Vagina (tissue), 2 donors: ENCODE results near the gene ARPC5. TPM values are rescaled to one million over a fixed set of nuclear protein-coding genes. Genes with fewer than 3 reads are reported as not detected.

Experiments used
- DNase-seq, 2 donors: peaks; one replicate each; pipeline ENCODE4 v3.0.0-alpha.2; 2017; ENCODE audit errors: extremely low spot score in 2 of 2
- H3K27ac ChIP-seq: fragments of 200-600 bp; sonication (generic); one replicate; pipeline ENCODE4 v1.5.1; 2019
- H3K27me3 ChIP-seq: fragments of 200-600 bp; sonication (generic); one replicate; pipeline ENCODE4 v1.5.1; 2019
- H3K36me3 ChIP-seq, 2 donors: fragments of 200-600 bp; sonication (generic); one replicate each; pipeline ENCODE4 v1.5.1; 2017 to 2019
- H3K4me1 ChIP-seq: fragments of 200-600 bp; sonication (generic); one replicate; pipeline ENCODE4 v1.5.1; 2019
- H3K4me3 ChIP-seq, 2 donors: fragments of 200-600 bp; sonication (generic); 1 replicate in 1 of 2; 2 replicates in 1 of 2; pipeline ENCODE4 v1.5.1; 2016 to 2019
- H3K9me3 ChIP-seq: fragments of 200-600 bp; sonication (generic); one replicate; pipeline ENCODE4 v1.5.1; 2019
- POLR2A ChIP-seq, 2 donors: fragments of 450-650 bp; IDR thresholded peaks; one replicate each; pipeline ENCODE4 v1.6.1; 2017; ENCODE audit warnings: antibody characterized with exemption in 2 of 2, mild to moderate bottlenecking in 2 of 2, moderate library complexity in 2 of 2
- POLR2AphosphoS5 ChIP-seq, 2 donors: sonication (generic); formaldehyde crosslinking; IDR thresholded peaks; one replicate each; pipeline ENCODE4 v1.9.0; 2017; ENCODE audit warnings: antibody characterized with exemption in 2 of 2, mild to moderate bottlenecking in 2 of 2, low read depth in 1 of 2; ENCODE audit not compliant: insufficient read depth in 1 of 2
- intact Hi-C: fragments of 100-400 bp; cut with DNase I; formaldehyde crosslinking; loops from one replicate; pipeline ENCODE4 v1.15.1; 2023
- total RNA-seq: library from RNA; depleted of rRNA; stranded (reverse); fragments of >200 nt; gene quantifications from one replicate; pipeline ENCODE4 v1.2.3, GENCODE V29; 2016
- TF ChIP-seq, protein P1 (sequence below), 3 experiments: fragments of 450-650 bp in 2 of 3; fragments of 200-600 bp in 1 of 3; sonication (generic) in 1 of 3; IDR thresholded peaks; one replicate each; pipeline ENCODE4 v1.5.1; 2017 to 2019; ENCODE audit warnings: antibody characterized with exemption in 3 of 3, mild to moderate bottlenecking in 2 of 3, moderate library complexity in 2 of 3

Gene ARPC5
- total RNA-seq, 1 donor from 2014 or later, result 48.4 TPM

DNA sequence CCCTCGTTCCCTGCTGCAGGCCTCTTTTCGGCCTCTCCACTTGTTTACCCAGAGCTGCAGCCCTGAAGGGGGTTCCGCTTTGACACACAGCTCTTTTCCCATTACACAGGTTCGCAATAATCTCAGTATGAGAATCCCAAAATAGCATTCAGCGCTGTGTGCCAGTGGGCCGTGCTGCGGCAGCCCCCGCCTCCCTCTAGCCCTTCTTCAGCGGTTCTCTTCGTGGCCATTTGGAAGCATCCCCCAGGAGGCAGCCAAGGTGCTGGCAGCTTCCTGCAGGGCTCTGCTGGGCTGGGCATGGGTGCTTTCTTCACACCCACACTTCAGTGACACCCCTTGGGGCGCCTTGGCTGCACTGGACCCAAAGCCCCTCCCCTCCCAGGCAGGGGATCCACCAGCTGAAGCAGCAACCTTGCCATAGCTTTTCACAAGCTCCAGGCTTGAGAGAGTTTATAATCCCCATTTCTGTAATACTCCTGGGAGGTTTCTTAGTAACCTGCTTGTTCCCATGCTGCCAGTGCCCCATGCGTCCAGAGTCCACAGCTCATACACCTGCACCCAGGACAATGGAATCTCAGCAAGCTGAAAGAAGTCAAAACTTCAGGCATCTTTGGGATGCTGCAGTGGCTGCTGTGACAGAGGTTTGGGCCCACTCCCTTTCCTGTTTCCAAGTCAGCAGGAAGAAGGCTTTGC is 53.4 kb downstream of the ARPC5 start:
- no peak for DNase-seq
- Histone ChIP-seq H3K4me1 (no peaks in the 10 kb centered on the region), H3K27me3 (no peaks in the 10 kb centered on the region), H3K36me3 (no peaks in the 10 kb centered on the region), H3K9me3 (no peaks in the 10 kb centered on the region), H3K4me3 (no peak overlapping the region), H3K27ac (no peak overlapping the region)
- intact Hi-C loops, result no loop called here
- TF ChIP-seq POLR2AphosphoS5 (IDR thresholded peaks at IDR 0.05; ENCODE audit: insufficient read depth in 1 of 2, low read depth in 1 of 2) (no peak), POLR2A (IDR thresholded peaks at IDR 0.05) (no peak)
- TF ChIP-seq, protein P1, sequence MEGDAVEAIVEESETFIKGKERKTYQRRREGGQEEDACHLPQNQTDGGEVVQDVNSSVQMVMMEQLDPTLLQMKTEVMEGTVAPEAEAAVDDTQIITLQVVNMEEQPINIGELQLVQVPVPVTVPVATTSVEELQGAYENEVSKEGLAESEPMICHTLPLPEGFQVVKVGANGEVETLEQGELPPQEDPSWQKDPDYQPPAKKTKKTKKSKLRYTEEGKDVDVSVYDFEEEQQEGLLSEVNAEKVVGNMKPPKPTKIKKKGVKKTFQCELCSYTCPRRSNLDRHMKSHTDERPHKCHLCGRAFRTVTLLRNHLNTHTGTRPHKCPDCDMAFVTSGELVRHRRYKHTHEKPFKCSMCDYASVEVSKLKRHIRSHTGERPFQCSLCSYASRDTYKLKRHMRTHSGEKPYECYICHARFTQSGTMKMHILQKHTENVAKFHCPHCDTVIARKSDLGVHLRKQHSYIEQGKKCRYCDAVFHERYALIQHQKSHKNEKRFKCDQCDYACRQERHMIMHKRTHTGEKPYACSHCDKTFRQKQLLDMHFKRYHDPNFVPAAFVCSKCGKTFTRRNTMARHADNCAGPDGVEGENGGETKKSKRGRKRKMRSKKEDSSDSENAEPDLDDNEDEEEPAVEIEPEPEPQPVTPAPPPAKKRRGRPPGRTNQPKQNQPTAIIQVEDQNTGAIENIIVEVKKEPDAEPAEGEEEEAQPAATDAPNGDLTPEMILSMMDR (IDR thresholded peaks at IDR 0.05), result no peak

DNA sequence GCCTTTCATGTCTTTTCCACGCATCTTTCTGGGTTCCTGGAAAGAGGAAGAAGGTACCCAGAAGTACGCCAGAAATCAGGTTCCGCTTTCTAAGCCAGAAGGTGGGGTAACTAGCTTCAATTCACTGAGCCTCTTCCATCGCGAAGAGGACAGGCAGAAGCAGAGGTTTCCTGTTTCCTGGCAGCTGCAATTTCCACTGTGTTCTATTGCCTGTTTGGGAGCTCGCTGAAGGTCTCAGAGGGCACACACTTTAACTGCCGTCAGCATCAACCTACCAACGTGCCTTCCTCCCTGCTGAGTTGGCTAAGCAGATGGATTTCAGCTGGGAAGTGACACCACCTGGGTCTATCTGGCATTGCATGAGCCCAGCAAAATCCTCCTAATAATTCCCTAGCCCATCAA is 55.3 kb downstream of the ARPC5 start:
- H3K27me3 ChIP-seq, result no peaks in the 10 kb centered on the region
- intact Hi-C loops, result no loop called here
- H3K27ac ChIP-seq, result no peak overlapping the region
- H3K9me3 ChIP-seq, result no peaks in the 10 kb centered on the region
- TF ChIP-seq POLR2A (IDR thresholded peaks at IDR 0.05) (no peak), POLR2AphosphoS5 (IDR thresholded peaks at IDR 0.05; ENCODE audit: insufficient read depth in 1 of 2, low read depth in 1 of 2) (no peak)
- TF ChIP-seq, protein P1 (IDR thresholded peaks at IDR 0.05), result no peak
- no peaks in the 10 kb centered on the region for H3K4me1 ChIP-seq
- no peaks in the 10 kb centered on the region for H3K36me3 ChIP-seq
- no peak overlapping the region for H3K4me3 ChIP-seq
- no peak for DNase-seq

DNA sequence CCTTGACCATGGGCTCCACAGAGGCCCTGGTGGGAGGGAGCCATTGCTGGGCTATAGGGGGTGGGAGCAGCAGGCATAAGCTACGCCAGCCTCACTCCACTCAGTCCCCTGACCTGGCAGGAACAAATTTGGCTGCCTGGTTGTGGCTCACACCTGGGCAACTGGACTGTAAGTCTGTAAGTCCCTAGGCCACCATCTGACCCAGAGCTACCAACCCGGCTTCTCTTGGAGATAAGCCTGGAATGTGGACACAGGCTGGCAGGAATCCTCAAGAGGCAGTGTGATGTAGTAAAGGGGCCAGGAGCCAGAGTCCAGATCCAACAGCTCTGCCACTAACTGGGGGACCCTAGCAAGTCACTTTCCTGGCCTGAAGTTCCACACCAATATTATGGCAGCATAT is 56.7 kb downstream of the ARPC5 start:
- Histone ChIP-seq H3K27me3 (no peaks in the 10 kb centered on the region), H3K36me3 (no peaks in the 10 kb centered on the region), H3K4me3 (no peak overlapping the region), H3K4me1 (no peaks in the 10 kb centered on the region), H3K9me3 (no peaks in the 10 kb centered on the region), H3K27ac (no peak overlapping the region)
- DNase-seq, result no peak
- TF ChIP-seq POLR2A (IDR thresholded peaks at IDR 0.05) (no peak), POLR2AphosphoS5 (IDR thresholded peaks at IDR 0.05; ENCODE audit: insufficient read depth in 1 of 2, low read depth in 1 of 2) (no peak)
- TF ChIP-seq, protein P1 (IDR thresholded peaks at IDR 0.05), result no peak
- intact Hi-C loops, result no loop called here

DNA sequence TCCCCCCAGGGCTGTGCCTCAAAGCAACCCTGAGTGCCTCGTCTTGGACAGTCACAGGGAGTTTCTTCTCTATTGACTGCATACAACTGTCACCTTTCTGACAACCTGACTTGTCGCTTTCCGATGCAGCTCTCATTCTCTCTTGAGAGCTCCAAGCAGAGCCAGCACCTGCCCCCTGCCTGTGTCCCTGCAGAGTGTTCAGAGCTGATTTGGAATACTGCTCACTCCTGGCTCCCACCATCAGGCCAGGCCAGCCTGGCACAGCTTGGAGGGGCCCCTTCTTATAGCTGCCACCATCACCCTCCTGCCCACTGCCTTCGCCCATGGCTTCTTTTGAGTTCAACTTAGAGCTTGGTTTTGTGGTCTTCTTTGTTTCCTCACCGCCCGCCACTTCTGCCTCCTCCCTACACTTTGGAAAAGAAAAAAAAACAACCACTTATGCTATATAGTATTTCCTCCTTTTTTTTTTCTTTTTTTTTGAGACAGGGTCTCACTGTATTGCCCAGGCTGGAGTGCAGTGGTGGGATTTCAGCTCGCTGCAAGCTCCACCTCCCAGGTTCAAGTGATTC is 57.6 kb downstream of the ARPC5 start:
- no peak for DNase-seq
- H3K36me3 ChIP-seq, result no peaks in the 10 kb centered on the region
- H3K4me1 ChIP-seq, result no peaks in the 10 kb centered on the region
- intact Hi-C loops, result no loop called here
- H3K4me3 ChIP-seq, result no peak overlapping the region
- TF ChIP-seq, protein P1 (IDR thresholded peaks at IDR 0.05), result no peak
- H3K9me3 ChIP-seq, result no peaks in the 10 kb centered on the region
- H3K27me3 ChIP-seq, result no peaks in the 10 kb centered on the region
- H3K27ac ChIP-seq, result no peak overlapping the region

DNA sequence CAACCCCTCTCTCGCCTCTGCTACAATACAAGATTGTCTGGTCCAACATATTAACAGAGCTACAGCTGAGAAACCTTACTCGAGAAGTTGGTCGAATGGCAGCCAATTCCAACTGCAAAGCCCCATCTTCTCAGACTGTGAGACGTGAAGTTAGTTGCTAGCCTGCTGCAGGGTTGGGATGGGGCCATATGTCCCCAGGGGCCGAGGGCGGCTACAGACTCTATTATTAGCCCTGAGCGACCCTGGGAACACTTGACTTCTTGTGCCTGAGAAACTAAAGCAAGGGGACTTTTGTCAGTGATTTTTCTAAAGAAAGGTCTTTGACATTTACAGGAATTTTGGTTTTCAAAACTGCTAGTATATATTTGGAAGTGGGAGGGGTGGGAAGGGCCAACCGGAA is 59.0 kb downstream of the ARPC5 start:
- H3K4me1 ChIP-seq, result no peaks in the 10 kb centered on the region
- no peaks in the 10 kb centered on the region for H3K36me3 ChIP-seq
- H3K27ac ChIP-seq, result no peak overlapping the region
- H3K4me3 ChIP-seq, result no peak overlapping the region
- H3K9me3 ChIP-seq, result no peaks in the 10 kb centered on the region
- no peak for TF ChIP-seq POLR2A (IDR thresholded peaks at IDR 0.05)
- DNase-seq, result no peak
- H3K27me3 ChIP-seq, result no peaks in the 10 kb centered on the region
- intact Hi-C loops, result no loop called here
